A673 (cell line): Measurements from ENCODE around the gene EIF3CL. TPM values are rescaled to one million over a fixed set of nuclear protein-coding genes. Genes with fewer than 3 reads are reported as not detected.
"Not testable (repeated sequence)": the region's sequence is repeated elsewhere in the genome, so short reads cannot be mapped to it uniquely, and the experiment has no call there.

Experiments used
- BruUV-seq: library from RNA; stranded (reverse); fragments of 400-500 nt; replicated peaks from 2 replicates; lab custom pipeline; 2021; lab: Mats Ljungman, UMichigan
- CTCF ChIA-PET: fragments of 300-600 bp; sonication (Branson Sonifier 250); formaldehyde crosslinking; loops from one replicate; lab custom pipeline; 2022; ENCODE audit warnings: antibody characterized with exemption; lab: Charles Lee
- POLR2A ChIA-PET: fragments of 300-600 bp; sonication (Branson Sonifier 250); formaldehyde crosslinking; loops from one replicate; lab custom pipeline; 2022; ENCODE audit warnings: antibody characterized with exemption; ENCODE audit not compliant: low non-redundant PET; lab: Charles Lee
- DNase-seq: peaks from one replicate; pipeline ENCODE4 v3.0.0-alpha.2; 2015; ENCODE audit warnings: low spot score
- H3K27ac ChIP-seq: fragments of 200-600 bp; sonication (generic); 2 replicates; pipeline ENCODE4 v1.5.1; 2016; ENCODE audit warnings: mixed run types, low read depth, mild to moderate bottlenecking, mixed read lengths, antibody characterized with exemption, low read length; ENCODE audit not compliant: poor library complexity, severe bottlenecking
- H3K27me3 ChIP-seq: fragments of 200-600 bp; sonication (generic); replicated peaks from 2 replicates; pipeline ENCODE4 v1.6.1; 2017; ENCODE audit warnings: mixed run types, low read depth, mild to moderate bottlenecking, mixed read lengths, antibody characterized with exemption, low read length; ENCODE audit not compliant: insufficient read depth, poor library complexity
- H3K36me3 ChIP-seq: fragments of 200-600 bp; sonication (generic); 2 replicates; pipeline ENCODE4 v1.6.1; 2016; ENCODE audit warnings: mixed run types, mild to moderate bottlenecking, mixed read lengths, antibody characterized with exemption, low read length; ENCODE audit not compliant: insufficient read depth, poor library complexity, severe bottlenecking
- H3K4me1 ChIP-seq: fragments of 200-600 bp; sonication (generic); 2 replicates; pipeline ENCODE4 v1.6.1; 2017; ENCODE audit warnings: mixed run types, mild to moderate bottlenecking, mixed read lengths, antibody characterized with exemption, low read length; ENCODE audit not compliant: insufficient read depth, poor library complexity, severe bottlenecking
- H3K4me3 ChIP-seq: fragments of 200-600 bp; sonication (generic); 2 replicates; pipeline ENCODE4 v1.5.1; 2016; ENCODE audit warnings: low read depth, mixed run types, mild to moderate bottlenecking, mixed read lengths, low read length; ENCODE audit not compliant: poor library complexity, severe bottlenecking
- H3K9me3 ChIP-seq: fragments of 200-600 bp; sonication (generic); 2 replicates; pipeline ENCODE4 v1.6.1; 2016; ENCODE audit warnings: mixed run types, low read depth, mild to moderate bottlenecking, mixed read lengths, antibody characterized with exemption, low read length; ENCODE audit not compliant: poor library complexity, severe bottlenecking
- intact Hi-C: fragments of 100-400 bp; cut with micrococcal nuclease; formaldehyde crosslinking; loops from one replicate; pipeline ENCODE4 v1.10.0; 2022; ENCODE audit not compliant: unreplicated experiment
- total RNA-seq: library from RNA; stranded (reverse); gene quantifications from 2 replicates; pipeline ENCODE4 v1.2.3, GENCODE V29; 2021

EIF3CL gene
- total RNA-seq, 1 experiment from 2014 or later: 53.7 TPM

DNA sequence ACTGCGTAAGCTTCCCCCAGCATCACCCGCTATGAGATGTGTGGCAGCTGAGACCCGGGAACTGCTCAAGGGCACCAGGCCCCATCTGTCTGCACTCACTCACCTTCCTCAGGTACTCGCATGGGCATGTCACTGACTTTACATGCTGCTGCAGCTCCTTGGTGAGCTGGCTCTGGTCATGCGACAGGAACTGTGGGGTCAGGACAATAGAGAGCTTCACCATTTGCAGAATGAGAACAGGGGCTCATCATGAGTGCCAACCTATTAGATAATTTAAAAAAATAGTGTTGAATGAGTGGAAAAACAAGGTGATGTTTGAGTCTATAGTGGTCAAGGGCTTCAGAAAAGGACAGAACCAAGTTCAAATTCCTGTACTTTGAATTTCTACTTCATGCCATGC lies 41.0 kb downstream of the EIF3CL start:
- H3K27ac ChIP-seq, H3K36me3 ChIP-seq, H3K4me1 ChIP-seq, intact Hi-C loops, POLR2A ChIA-PET, H3K4me3 ChIP-seq, DNase-seq, CTCF ChIA-PET, H3K27me3 ChIP-seq, BruUV-seq, H3K9me3 ChIP-seq: not testable (repeated sequence)

GRCh38 chr16:28338230-28338629 lies 65.4 kb downstream of the EIF3CL start:
- CTCF ChIA-PET, H3K36me3 ChIP-seq, BruUV-seq, H3K9me3 ChIP-seq, intact Hi-C loops, H3K27me3 ChIP-seq, H3K4me1 ChIP-seq, H3K4me3 ChIP-seq, DNase-seq, H3K27ac ChIP-seq: not testable (repeated sequence)
- POLR2A ChIA-PET: interaction anchor here (0.6 kb wide), 1 partner anchor 13 kb away, joined by 6 read pairs; no protein-coding TSS in a partner anchor

DNA sequence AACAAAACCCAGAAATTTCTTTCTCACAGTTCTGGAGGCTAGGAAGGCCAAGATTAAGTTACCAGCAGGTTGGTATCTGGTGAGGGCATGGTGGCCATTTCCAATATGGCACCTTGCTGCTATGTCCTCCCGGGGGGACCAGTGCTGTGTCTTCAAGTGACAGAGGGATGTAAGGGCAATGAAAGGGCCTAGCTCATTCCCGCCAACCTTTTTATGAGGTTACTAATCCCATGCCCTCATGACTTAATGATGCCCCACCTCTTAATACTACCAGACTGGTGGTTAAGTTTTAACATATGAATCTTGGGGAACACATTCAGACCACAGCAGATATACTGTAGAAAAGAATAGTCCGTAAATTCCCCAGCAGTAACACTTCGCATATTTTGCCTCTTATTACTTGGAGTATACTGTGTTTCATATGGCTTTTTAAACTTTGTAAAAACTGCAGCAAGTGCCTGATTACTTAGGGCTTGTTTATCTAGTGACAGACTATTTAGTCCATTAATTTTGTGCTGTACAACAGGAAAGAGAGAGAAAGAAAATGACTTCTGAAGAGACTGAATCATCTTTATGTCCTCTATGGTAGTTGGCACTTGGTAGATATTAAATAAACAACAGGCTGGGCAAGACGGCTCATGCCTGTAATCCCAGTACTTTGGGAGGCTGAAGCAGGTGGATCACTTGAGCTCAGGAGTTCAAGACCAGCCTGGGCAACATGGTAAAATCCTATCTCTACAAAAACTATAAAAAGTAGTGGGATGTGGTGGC lies 66.5 kb downstream of the EIF3CL start:
- intact Hi-C loops, DNase-seq, H3K4me1 ChIP-seq, H3K4me3 ChIP-seq, H3K27ac ChIP-seq, CTCF ChIA-PET, H3K36me3 ChIP-seq, BruUV-seq, H3K9me3 ChIP-seq, H3K27me3 ChIP-seq, POLR2A ChIA-PET: not testable (repeated sequence)

DNA sequence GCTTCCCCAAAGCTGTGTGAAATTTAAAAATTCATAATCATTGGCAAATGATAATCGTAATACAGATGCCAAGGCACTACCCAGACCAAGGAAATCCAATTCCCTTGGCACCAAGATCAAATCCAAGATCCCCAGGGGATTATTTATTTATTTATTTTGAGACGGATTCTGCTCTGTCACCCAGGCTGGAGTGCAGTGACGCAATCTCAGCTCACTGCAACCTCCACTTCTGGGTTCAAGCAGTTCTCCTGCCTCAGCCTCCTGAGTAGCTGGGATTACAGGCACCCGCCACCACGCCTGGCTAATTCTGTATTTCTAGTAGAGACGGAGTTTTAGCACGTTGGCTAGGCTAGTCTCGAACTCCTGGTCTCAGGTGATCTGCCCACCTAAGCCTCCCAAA lies 68.0 kb downstream of the EIF3CL start:
- H3K36me3 ChIP-seq, H3K27ac ChIP-seq, CTCF ChIA-PET, intact Hi-C loops, H3K27me3 ChIP-seq, BruUV-seq, DNase-seq, POLR2A ChIA-PET, H3K4me3 ChIP-seq, H3K4me1 ChIP-seq, H3K9me3 ChIP-seq: not testable (repeated sequence)

GRCh38 chr16:28332632-28333031 lies 71.0 kb downstream of the EIF3CL start:
- H3K4me3 ChIP-seq, H3K9me3 ChIP-seq, intact Hi-C loops, DNase-seq, H3K27ac ChIP-seq, H3K27me3 ChIP-seq, H3K36me3 ChIP-seq, BruUV-seq, POLR2A ChIA-PET, H3K4me1 ChIP-seq, CTCF ChIA-PET: not testable (repeated sequence)

- POLR2A ChIA-PET, H3K4me1 ChIP-seq, H3K27me3 ChIP-seq, H3K9me3 ChIP-seq, H3K36me3 ChIP-seq, intact Hi-C loops, CTCF ChIA-PET, BruUV-seq, H3K4me3 ChIP-seq, H3K27ac ChIP-seq, DNase-seq: not testable (repeated sequence)
Measured at GRCh38 chr16:28330981-28331380, 72.7 kb downstream of the EIF3CL start.

DNA sequence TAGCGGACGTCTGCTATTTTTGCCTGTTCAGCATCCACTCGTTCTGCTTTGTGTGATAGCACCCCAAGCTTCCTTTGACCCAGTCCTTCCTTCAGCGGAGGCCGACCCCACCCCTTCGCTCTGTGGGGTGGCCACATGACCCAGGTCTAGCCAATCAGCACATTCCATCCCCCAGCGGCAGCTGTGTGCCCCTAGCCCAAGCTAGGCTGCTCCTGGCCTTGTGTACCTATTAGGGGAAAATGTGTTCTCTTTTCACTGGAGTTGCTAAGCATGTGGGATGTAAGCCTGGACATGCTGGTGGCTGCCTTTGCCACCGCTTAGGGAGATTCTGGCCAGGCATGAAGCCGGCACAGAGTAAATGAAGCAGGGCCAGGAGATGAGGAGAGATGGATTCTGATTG lies 73.4 kb downstream of the EIF3CL start:
- H3K27ac ChIP-seq, intact Hi-C loops, H3K27me3 ChIP-seq, DNase-seq, H3K9me3 ChIP-seq, H3K4me1 ChIP-seq, BruUV-seq, H3K36me3 ChIP-seq, CTCF ChIA-PET, POLR2A ChIA-PET, H3K4me3 ChIP-seq: not testable (repeated sequence)
